ENCODE measurements around the gene SELENOK. TPM values are rescaled to one million over a fixed set of nuclear protein-coding genes. Genes with fewer than 3 reads are reported as not detected.

SELENOK gene
- total RNA-seq, 3 donors from 2014 or later (not counting 1 experiment from before 2014, with no cell fraction given), result 79.2 to 116 (median 95.4) TPM

GRCh38 chr3:53919741-53920140 lies 28.1 kb upstream of the SELENOK start:
- no peak for ATAC-seq

GRCh38 chr3:53913401-53913800 lies 21.7 kb upstream of the SELENOK start:
- H3K9me3 ChIP-seq (ENCODE audit: control insufficient read depth, insufficient read depth, low read length), result no peaks in the 10 kb centered on the region
- H3K27me3 ChIP-seq (ENCODE audit: control insufficient read depth, insufficient read depth, low read length), result peaks cover 13% of the 10 kb centered on the region
- H3K36me3 ChIP-seq (ENCODE audit: control insufficient read depth, insufficient read depth, low read length), result no peaks in the 10 kb centered on the region
- no peak for ATAC-seq
- 90% methylated on average over 6 of the region's 8 CpGs for WGBS (ENCODE audit: insufficient coverage)
- DNase-seq, result no peak
- intact Hi-C loops (cut with micrococcal nuclease), result no loop called here
- peaks cover 7% of the 10 kb centered on the region for H3K36me3 Mint-ChIP-seq
- H3K4me1 Mint-ChIP-seq, result no peaks in the 10 kb centered on the region
- no peak for TF ChIP-seq CTCF (IDR thresholded peaks at IDR 0.05)
- H3K27ac Mint-ChIP-seq, result no peak overlapping the region
- no peak overlapping the region for H3K4me3 ChIP-seq (ENCODE audit: low read length)
- H3K27me3 Mint-ChIP-seq (ENCODE audit: low read depth in 2 of 2), result peaks cover 39 to 59% of the 10 kb centered on the region in 2 donors
- no peak overlapping the region for H3K4me3 Mint-ChIP-seq
- H3K4me1 ChIP-seq (ENCODE audit: control insufficient read depth, insufficient read depth, low read length), result no peaks in the 10 kb centered on the region
- H3K27ac ChIP-seq (ENCODE audit: low read length), result no peak overlapping the region
- H3K9me3 Mint-ChIP-seq, result no peaks in the 10 kb centered on the region

More at GRCh38 chr3:53919741-53920140, 28.1 kb upstream of the SELENOK start:
- Histone ChIP-seq H3K27me3 (ENCODE audit: control insufficient read depth, insufficient read depth, low read length) (peaks cover 14% of the 10 kb centered on the region), H3K4me3 (ENCODE audit: low read length) (no peak overlapping the region), H3K36me3 (ENCODE audit: control insufficient read depth, insufficient read depth, low read length) (no peaks in the 10 kb centered on the region), H3K4me1 (ENCODE audit: control insufficient read depth, insufficient read depth, low read length) (no peaks in the 10 kb centered on the region), H3K27ac (ENCODE audit: low read length) (no peak overlapping the region), H3K9me3 (ENCODE audit: control insufficient read depth, insufficient read depth, low read length) (no peaks in the 10 kb centered on the region)
- WGBS (ENCODE audit: insufficient coverage), result 82% methylated on average over 1 of the region's 2 CpGs
- Mint-ChIP-seq H3K27ac (no peak overlapping the region), H3K27me3 (ENCODE audit: low read depth in 2 of 2) (peaks cover 24 to 30% of the 10 kb centered on the region in 2 donors), H3K9me3 (no peaks in the 10 kb centered on the region), H3K4me1 (no peaks in the 10 kb centered on the region), H3K36me3 (peaks cover 15% of the 10 kb centered on the region), H3K4me3 (no peak overlapping the region)
- DNase-seq, result no peak
- no peak for TF ChIP-seq CTCF (IDR thresholded peaks at IDR 0.05)
- intact Hi-C loops (cut with micrococcal nuclease), result no loop called here

- Histone ChIP-seq H3K4me3 (ENCODE audit: low read length) (no peak overlapping the region), H3K9me3 (ENCODE audit: control insufficient read depth, insufficient read depth, low read length) (no peaks in the 10 kb centered on the region), H3K27me3 (ENCODE audit: control insufficient read depth, insufficient read depth, low read length) (peaks cover 7% of the 10 kb centered on the region), H3K36me3 (ENCODE audit: control insufficient read depth, insufficient read depth, low read length) (no peaks in the 10 kb centered on the region), H3K4me1 (ENCODE audit: control insufficient read depth, insufficient read depth, low read length) (no peaks in the 10 kb centered on the region), H3K27ac (ENCODE audit: low read length) (no peak overlapping the region)
- 71% methylated on average over 4 of the region's 5 CpGs for WGBS (ENCODE audit: insufficient coverage)
- ATAC-seq (no peak), DNase-seq (no peak)
- Mint-ChIP-seq H3K9me3 (peaks cover 0 to 3% of the 10 kb centered on the region in 2 donors), H3K4me1 (no peaks in the 10 kb centered on the region), H3K27me3 (ENCODE audit: low read depth in 2 of 2) (peaks cover 34 to 69% of the 10 kb centered on the region in 2 donors), H3K36me3 (no peaks in the 10 kb centered on the region), H3K27ac (no peak overlapping the region), H3K4me3 (no peak overlapping the region)
- no peak for TF ChIP-seq CTCF (IDR thresholded peaks at IDR 0.05)
- intact Hi-C loops (cut with micrococcal nuclease), result no loop called here
Observed at GRCh38 chr3:53902711-53903110, 11.1 kb upstream of the SELENOK start.

- Mint-ChIP-seq H3K4me1 (no peaks in the 10 kb centered on the region), H3K27me3 (ENCODE audit: low read depth in 2 of 2) (peaks cover 34 to 67% of the 10 kb centered on the region in 2 donors), H3K9me3 (peaks cover 0 to 3% of the 10 kb centered on the region in 2 donors), H3K4me3 (no peak overlapping the region), H3K27ac (no peak overlapping the region), H3K36me3 (no peaks in the 10 kb centered on the region)
- Histone ChIP-seq H3K4me1 (ENCODE audit: control insufficient read depth, insufficient read depth, low read length) (no peaks in the 10 kb centered on the region), H3K9me3 (ENCODE audit: control insufficient read depth, insufficient read depth, low read length) (no peaks in the 10 kb centered on the region), H3K27me3 (ENCODE audit: control insufficient read depth, insufficient read depth, low read length) (peaks cover 14% of the 10 kb centered on the region), H3K4me3 (ENCODE audit: low read length) (no peak overlapping the region), H3K27ac (ENCODE audit: low read length) (no peak overlapping the region), H3K36me3 (ENCODE audit: control insufficient read depth, insufficient read depth, low read length) (no peaks in the 10 kb centered on the region)
- ATAC-seq, result no peak
- DNase-seq, result no peak
- intact Hi-C loops (cut with micrococcal nuclease), result no loop called here
- WGBS (ENCODE audit: insufficient coverage), result 73% methylated on average over 1 of the region's 1 CpG
- no peak for TF ChIP-seq CTCF (IDR thresholded peaks at IDR 0.05)
Observed at GRCh38 chr3:53902067-53902466, 10.4 kb upstream of the SELENOK start.

All from natural killer cell (primary cell).